ENCODE data around the gene FGF3. TPM values are rescaled to one million over a fixed set of nuclear protein-coding genes. Genes with fewer than 3 reads are reported as not detected.

The FGF3 gene
- total RNA-seq, 1 donor from 2014 or later, result not detected

DNA sequence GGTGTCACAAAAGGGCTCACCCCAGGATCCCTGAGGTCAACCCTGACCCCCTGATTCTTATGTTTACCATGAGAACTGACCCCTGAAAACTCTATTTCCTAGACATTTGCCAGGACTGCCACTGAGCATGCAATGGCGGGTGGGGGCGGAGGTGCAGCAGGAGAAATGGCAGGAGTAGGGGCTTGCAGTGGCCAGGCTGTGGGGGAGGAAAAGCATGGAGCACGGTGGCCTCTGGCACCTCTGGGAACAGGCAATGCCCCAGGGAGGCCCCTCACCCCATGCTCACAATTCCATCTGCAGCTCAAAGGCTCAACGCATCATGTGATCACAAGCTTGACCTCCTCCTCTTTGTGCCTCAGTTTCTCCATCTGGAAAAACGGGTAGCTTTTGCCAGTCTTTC lies 46.5 kb upstream of the FGF3 start:
- H3K4me3 ChIP-seq (ENCODE audit: low read depth, low read length), result no peak overlapping the region
- no peak for DNase-seq (ENCODE audit: low read depth)
- peaks cover 6% of the 10 kb centered on the region for H3K27me3 ChIP-seq (ENCODE audit: control insufficient read depth, insufficient read depth, low read length)
- TF ChIP-seq CTCF (IDR thresholded peaks at IDR 0.05; ENCODE audit: insufficient read depth, low read length, poor library complexity, severe bottlenecking), result no peak
- no peaks in the 10 kb centered on the region for H3K36me3 ChIP-seq (ENCODE audit: control insufficient read depth, insufficient read depth, low read length)

GRCh38 chr11:69864686-69865661 lies 45.8 kb upstream of the FGF3 start:
- no peak for DNase-seq (ENCODE audit: low read depth)
- no peak for TF ChIP-seq CTCF (IDR thresholded peaks at IDR 0.05; ENCODE audit: insufficient read depth, low read length, poor library complexity, severe bottlenecking)
- Histone ChIP-seq H3K4me3 (ENCODE audit: low read depth, low read length) (no peak overlapping the region), H3K36me3 (ENCODE audit: control insufficient read depth, insufficient read depth, low read length) (no peaks in the 10 kb centered on the region), H3K27me3 (ENCODE audit: control insufficient read depth, insufficient read depth, low read length) (peaks cover 6% of the 10 kb centered on the region)

DNA sequence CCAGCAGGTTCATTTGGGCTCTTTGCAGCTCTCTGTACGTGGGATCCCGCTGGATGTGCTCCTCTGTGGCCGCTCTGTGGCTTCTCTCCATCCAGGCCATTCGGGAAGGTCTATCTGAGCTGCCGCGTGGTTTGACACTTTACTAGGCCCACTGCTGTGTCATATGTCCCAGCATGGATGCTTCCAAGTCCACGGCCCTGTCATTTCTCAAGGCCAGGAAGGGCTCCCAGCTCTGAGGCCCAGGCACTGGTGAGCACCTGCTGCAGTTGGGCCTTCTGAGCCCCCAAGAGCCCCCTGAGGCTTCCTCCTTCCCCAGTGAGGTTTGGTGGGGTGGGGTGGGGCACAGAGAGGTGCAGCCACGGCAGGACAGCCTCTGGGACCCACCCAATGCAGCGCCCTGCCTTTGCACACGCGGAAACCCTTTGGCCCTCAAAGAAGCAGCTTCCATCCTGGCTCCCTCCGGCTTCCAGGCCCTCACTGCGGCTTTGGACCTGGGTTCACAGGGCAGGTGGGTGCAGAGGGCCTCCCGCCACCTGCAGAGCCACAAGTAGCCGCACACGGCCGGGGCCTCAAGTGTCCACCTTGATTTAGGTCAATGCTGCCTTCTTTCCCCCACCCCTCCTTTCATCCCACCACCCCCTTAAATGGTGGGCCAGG lies 44.5 kb upstream of the FGF3 start:
- no peaks in the 10 kb centered on the region for H3K36me3 ChIP-seq (ENCODE audit: control insufficient read depth, insufficient read depth, low read length)
- no peak for TF ChIP-seq CTCF (IDR thresholded peaks at IDR 0.05; ENCODE audit: insufficient read depth, low read length, poor library complexity, severe bottlenecking)
- no peak for DNase-seq (ENCODE audit: low read depth)
- H3K27me3 ChIP-seq (ENCODE audit: control insufficient read depth, insufficient read depth, low read length), result peaks cover 4% of the 10 kb centered on the region
- H3K4me3 ChIP-seq (ENCODE audit: low read depth, low read length), result no peak overlapping the region

- Histone ChIP-seq H3K4me3 (ENCODE audit: low read depth, low read length) (no peak overlapping the region), H3K27me3 (ENCODE audit: control insufficient read depth, insufficient read depth, low read length) (no peaks in the 10 kb centered on the region), H3K36me3 (ENCODE audit: control insufficient read depth, insufficient read depth, low read length) (no peaks in the 10 kb centered on the region)
- TF ChIP-seq CTCF (IDR thresholded peaks at IDR 0.05; ENCODE audit: insufficient read depth, low read length, poor library complexity, severe bottlenecking), result no peak
- no peak for DNase-seq (ENCODE audit: low read depth)
Measured at GRCh38 chr11:69862797-69863543, 43.8 kb upstream of the FGF3 start.

DNA sequence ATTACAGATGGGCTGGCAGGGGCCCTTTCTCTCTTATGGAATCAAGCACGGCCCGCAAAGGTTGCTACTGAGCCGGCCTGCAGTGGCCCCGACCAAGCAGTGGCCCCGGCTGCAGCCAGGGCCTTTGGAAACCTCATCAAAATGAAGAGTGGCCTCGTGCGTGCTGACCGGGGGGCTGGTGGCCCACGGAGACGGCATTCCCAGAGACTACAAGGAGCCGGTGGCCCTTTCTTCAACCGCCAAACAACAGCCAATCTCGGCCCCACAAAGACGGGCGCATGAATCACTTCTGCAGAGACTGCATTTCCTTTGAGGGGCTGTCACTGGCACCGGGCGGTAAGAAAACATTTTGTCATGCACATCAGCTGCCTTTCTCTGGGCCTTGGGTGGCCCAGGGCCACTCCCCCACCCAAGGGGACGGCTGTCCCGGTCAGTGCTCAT lies 43.1 kb upstream of the FGF3 start:
- H3K36me3 ChIP-seq (ENCODE audit: control insufficient read depth, insufficient read depth, low read length), result no peaks in the 10 kb centered on the region
- no peaks in the 10 kb centered on the region for H3K27me3 ChIP-seq (ENCODE audit: control insufficient read depth, insufficient read depth, low read length)
- no peak for TF ChIP-seq CTCF (IDR thresholded peaks at IDR 0.05; ENCODE audit: insufficient read depth, low read length, poor library complexity, severe bottlenecking)
- no peak overlapping the region for H3K4me3 ChIP-seq (ENCODE audit: low read depth, low read length)
- DNase-seq (ENCODE audit: low read depth), result no peak

Measured in kidney epithelial cell (primary cell).